ENCODE results near the gene CHAF1B.
"Not testable (repeated sequence)": the region's sequence is repeated elsewhere in the genome, so short reads cannot be mapped to it uniquely, and the experiment has no call there.

The CHAF1B gene

DNA sequence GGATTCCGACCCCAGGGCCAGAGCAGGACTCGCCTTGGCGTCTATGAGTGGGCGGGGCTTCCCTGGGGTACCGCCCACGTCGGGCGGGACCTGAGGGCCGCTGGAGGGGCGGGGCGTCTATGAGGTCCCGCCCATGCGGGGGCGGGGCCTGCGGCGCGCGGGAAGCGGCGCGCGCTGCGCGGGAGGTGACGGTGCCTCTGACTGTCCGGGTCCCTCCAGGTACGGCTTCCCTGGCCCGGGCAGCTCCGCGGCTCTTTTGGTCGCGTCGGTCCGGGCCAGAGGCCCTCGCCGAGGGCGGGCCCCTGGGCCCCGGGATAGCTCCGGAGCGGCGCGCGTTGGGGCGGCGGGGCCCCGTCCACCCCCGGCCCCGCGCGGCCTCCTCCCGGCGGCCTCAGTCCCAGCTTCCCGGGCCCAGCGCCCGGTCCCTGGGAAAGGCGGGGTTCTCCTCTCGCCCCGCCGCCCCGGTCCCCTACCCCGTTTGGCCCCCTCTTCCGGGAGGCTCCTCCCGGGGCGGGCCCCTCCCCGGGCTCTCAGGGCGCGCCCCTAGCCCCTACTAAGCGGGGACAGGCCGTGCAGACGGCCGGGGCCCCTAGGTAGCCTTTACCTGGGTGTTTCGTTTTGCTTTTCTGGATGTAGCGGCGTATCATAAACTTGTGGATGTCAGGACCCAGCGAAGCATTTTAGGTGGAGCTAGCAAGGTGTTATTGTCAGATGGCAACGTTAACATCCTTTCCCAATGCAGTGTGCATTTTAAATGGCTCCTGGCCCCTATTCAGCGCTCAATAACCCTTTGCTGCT lies at the start of gene CHAF1B:
Gene CHAF1B (plus strand): TSS at position 160 of the 798 bp plus-strand sequence. CDS start 745 bp downstream, outside the sequence.
- DNase-seq (ENCODE audit: low read depth) = peak; percentile 86

DNA sequence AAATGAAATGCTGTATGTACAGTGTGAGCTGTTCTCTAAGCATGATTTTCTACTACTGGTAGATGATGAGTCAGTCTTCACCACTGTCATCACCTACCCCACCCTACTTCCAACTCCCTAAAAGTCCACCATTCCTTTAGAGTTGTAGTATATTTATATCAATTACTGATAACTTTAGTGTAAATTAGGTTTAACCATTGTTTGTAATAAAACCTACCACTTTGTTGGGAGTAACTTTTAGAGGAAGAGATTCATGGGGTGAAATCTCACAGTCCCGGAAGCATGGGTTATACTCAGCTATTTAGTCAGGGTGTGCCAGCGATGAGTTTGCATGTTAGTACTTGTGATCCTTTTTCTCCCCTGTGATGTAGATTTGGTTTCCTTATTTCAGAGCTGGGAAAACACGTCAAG lies 48.1 kb upstream of the CHAF1B start:
- no peak for DNase-seq (ENCODE audit: low read depth)

DNA sequence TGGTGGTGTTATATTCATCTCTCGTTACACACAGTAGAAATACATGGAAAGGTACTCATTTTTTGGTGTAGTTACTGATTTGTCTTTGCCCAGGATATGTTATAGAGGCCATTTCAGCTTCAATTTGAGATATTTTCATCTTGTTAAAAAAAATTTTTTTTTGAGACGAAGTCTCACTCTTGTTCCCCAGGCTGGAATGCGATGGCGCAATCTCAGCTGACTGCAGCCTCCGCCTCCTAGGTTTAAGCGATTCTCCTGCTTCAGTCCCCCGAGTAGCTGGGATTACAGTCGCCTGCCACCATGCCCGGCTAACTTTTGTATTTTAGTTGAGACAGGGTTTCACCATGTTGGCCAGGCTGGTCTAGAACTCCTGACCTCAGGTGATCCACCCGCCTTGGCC lies 46.2 kb upstream of the CHAF1B start:
- no peak for DNase-seq (ENCODE audit: low read depth)

DNA sequence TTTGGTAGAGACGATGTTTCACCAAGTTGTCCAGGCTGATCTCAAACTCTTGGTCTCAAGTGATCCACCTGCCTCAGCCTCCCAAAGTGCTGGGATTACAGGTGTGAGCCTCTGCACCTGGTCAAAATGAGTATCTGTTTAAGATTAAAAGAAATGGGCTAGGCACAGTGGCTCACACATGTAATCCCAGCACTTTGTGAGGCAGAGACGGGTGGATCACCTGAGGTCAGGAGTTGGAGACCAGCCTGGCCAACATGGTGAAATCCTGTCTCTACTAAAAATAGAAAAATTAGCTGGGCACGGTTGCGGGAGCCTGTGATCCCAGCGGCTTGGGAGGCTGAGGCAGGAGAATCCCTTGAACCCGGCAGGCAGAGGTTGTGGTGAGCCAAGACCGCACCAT lies 42.6 kb upstream of the CHAF1B start:
- DNase-seq (ENCODE audit: low read depth) = not testable (repeated sequence)

DNA sequence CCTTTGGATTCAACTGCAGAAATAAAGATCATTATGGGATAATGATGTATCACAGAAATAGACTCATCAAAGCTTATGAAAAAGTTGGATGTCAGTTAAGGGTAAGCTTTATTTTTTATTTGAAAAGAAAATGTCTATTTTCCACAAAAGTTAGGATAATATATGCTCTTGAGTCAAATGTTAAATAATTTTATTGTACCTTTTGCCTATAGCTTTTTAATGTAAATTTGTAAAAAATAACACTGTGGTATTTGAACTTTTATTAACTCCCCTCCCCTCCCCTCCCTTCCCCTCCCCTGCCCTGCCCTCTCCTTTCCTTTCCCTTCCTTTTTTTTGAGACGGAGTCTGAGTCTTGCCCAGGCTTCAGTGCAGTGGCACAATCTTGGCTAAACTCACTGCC lies 40.3 kb upstream of the CHAF1B start:
- DNase-seq (ENCODE audit: low read depth) = no peak

DNA sequence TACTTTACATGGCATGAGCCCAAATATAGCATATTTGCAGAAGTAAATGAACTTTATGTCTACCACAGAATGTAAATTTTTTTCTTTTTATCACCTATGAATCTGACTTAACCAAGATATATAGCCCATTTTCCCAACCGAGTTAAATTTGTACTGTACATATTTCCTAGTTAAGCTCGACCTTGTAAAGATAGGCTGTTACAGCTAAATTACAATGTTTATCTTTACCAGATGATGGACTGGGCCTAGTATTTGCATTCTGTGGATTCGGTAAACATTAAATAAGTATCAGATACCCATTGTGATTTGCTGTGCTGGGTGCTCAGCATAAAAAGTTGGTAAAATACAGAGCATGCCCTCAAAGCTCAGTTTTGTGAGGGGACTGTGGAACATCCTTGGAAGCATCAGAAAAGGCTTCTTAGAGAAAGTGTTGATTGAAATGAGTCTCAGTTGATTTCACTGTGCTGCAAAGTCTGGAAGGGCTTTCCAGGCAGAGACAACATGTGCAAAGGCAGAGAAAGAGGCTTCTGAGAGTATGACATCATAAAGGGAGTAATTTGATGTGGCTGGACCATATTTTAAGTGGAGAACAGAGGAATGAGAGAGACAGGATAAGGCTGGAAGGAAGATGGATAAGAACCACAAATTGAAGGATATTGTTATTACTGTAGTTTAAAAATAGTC lies 37.8 kb upstream of the CHAF1B start:
- no peak for DNase-seq (ENCODE audit: low read depth)

DNA sequence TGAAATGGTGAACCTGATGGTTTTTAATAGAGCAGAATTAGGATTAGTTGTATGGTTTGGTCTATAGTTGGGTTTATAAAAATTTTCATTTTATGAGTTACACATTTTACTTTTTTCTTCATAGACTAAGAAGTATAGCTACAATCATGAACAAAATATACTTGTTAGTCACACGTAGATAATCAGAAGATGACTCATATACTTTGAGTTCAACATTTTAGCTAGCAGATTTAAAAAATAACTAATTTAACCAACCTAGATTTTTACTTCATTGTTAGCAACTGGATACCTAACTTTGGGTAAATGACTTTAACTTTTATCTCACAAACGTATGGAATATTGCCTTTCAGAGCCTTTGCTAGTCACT lies 37.2 kb upstream of the CHAF1B start:
- no peak for DNase-seq (ENCODE audit: low read depth)

DNA sequence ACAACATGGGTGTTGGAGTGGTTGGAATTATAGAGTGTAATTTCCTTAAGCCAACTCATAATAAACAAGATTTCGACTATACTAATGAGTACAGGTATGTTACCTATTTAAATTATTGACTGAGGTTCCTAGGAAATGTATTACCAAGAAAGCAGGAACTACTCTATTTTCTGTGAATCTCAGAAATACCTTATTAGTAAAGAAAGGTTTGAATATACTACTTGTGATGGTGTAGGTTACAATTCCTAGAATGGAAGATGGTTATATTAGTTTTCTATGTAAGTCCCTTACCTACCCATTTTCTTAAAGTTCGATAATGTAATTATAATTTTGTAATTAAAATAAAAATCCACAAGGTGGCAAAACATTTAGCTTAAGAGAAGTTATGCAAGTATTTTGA lies 35.9 kb upstream of the CHAF1B start:
- DNase-seq (ENCODE audit: low read depth) = no peak

DNA sequence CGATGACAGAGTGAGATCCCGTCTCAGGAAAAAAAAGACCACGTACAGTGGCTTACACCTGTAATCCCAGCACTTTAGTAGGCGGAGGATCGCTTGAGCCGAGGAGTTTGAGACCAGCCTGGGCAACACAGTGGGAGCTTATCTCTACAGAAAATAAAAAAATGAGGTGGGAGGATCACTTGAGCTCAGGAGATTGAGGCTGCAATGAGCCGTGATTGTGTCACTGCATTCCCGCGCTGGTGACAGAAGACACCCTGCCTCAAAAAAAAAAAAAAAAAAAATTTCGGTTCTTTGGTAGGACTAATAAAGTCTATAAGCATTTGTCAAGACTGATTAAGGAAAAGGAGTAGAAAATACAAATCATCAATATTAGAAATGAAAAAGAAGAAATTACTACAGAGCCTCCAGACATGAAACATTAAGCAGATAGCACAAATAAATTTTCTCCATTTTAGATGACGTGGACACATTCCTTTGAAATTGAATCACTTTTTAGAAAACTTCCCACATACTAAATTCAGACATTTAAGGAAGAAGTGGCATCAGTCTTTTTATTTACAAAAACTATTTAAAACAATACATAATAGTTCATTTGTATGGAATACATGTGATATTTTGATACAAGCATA lies 34.8 kb upstream of the CHAF1B start:
- no peak for DNase-seq (ENCODE audit: low read depth)

DNA sequence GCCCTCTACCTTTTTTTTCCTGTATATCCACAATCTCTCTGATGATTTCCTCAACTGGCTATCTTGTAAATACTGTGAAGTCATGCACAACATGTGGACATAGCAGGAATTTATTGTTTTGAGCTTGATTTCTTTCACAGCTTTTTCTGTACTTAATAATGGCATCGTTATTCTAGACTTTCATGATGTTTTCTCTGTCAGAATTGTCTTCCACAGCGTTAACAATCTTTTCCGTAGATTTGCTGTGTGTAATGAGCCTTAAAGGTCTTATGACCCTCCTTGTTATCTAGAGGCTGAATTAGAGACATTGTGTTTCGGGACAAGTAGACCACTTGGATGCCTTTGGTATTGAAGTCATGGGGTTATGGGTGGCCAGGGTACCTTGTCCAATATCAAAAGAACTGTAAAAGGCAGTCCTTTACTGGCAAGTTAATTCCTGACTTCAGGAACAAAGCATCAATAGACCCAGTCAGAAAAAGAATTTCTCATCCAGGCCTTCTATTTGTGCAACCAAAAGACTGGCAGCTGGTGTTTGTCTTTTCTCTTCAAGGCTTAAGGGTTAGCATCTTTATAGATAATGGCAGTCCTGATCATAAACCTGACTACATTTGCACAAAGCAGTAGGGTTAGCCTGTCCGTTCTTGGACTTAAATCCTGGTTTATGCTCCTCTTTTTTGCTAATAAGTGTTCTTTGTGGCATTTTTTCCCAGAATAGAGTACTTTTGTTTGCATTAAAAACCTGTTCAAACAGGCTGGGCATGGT lies 30.1 kb upstream of the CHAF1B start:
- no peak for DNase-seq (ENCODE audit: low read depth)

DNA sequence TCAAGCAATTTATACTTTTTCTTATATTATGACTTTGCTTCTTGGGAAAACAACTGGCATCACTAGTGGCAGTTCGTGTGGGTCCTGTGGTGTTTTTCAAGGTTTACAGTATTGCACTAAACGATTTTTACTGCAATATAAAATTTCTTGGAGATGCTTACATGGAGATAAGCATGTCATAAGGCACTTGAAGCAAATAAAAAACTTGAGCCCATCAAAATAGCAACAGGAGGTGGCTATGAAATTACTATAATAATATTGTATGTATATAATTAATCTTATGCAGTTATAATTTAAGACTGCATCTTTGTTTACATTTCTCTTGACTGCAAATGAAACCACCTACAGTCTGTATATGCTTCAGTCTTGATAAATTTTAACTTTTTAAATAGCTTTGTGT lies 29.3 kb upstream of the CHAF1B start:
- no peak for DNase-seq (ENCODE audit: low read depth)

DNA sequence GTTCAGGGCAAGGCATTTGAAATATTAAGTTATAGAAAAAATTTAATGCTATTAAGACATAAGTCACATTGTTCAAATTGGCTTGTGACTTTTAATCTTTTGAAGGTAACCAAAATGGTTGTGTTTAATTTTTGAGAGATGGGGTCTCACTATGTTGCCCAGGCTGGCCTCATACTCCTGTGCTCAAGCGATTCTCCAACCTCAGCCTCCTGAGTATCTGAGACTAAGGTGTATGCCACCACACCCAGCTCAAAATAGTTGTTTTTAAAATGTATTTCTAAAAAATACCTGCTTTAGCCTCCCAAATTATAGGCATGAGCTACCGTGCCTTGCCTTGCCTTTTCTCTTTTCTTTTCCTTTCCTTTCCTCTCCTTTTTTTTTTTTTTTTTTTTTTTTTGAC lies 26.0 kb upstream of the CHAF1B start:
- no peak for DNase-seq (ENCODE audit: low read depth)

DNA sequence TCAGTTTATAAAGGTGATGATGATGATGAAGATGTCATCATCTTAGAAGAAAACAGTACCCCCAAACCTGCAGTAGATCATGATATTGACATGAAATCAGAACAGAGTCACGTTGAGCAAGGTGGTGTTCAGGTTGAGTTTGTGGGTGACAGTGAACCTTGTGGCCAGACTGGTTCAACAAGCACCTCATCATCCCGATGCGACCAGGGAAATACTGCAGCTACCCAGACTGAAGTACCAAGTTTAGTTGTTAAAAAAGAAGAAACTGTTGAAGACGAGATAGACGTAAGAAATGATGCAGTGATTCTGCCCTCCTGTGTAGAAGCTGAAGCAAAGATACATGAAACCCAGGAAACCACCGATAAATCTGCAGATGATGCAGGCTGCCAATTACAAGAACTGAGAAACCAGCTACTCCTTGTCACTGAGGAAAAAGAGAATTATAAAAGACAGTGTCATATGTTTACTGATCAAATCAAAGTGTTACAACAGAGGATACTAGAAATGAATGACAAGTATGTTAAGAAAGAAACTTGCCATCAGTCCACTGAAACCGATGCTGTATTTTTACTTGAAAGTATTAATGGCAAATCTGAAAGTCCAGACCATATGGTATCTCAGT lies 16.0 kb upstream of the CHAF1B start:
- DNase-seq (ENCODE audit: low read depth) = no peak

DNA sequence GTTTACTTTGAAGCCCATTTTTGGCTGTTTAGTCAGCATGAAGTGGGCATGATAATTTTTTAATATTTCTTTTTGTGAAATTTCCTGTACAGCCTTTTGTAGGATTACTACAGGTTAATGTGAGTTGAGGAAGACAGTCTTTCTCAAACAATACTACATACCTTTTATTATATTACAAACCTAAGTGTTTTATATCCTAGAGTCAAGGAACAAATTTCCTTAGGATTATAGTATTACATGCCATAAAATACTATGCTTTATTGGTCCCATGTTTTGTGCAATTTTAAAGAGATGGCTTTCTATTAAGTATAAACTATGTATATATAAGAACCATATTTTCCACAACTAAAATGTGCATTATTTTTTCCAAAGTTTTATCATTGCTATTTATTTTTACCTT lies 9.2 kb upstream of the CHAF1B start:
- no peak for DNase-seq (ENCODE audit: low read depth)

DNA sequence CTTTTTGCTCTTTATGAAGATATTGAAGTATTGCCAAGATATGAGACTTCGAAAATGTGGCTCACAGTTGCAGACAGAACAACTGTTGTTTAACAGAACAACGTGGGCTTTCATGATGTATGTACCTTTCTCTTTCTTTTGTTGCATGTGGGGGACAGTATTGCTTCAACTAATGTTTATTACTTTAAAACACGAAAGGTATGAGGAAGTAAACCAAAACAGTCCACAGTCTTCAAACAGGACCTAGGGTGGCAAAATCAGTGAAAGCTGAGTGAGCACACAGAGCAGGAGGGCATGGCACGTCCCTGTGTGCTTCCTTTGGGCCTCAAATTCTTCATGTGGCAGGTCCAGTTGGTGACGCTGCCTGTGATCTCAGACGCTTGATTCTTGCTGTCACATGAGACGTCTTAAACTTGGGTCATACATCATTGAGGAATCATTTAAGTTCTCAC lies 7.8 kb upstream of the CHAF1B start:
- no peak for DNase-seq (ENCODE audit: low read depth)

DNA sequence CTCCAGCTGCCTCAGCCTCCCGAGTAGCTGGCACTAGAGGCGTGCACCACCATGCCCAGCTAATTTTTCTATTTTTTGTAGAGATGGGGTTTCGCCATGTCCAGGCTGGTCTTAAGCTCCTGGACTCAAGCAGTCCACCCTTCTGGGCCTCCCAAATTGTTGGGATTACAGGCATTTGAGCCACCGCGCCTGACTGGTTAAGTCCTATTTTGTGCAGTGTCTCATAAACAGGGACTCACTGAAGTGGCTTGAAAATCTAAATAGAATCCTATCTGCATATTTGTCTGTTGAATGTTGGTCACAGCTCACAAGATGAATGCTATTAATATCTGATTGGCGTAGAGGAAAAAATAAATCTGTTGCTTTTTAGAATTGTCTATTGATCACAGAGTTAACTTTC lies 5.9 kb upstream of the CHAF1B start:
- no peak for DNase-seq (ENCODE audit: low read depth)

DNA sequence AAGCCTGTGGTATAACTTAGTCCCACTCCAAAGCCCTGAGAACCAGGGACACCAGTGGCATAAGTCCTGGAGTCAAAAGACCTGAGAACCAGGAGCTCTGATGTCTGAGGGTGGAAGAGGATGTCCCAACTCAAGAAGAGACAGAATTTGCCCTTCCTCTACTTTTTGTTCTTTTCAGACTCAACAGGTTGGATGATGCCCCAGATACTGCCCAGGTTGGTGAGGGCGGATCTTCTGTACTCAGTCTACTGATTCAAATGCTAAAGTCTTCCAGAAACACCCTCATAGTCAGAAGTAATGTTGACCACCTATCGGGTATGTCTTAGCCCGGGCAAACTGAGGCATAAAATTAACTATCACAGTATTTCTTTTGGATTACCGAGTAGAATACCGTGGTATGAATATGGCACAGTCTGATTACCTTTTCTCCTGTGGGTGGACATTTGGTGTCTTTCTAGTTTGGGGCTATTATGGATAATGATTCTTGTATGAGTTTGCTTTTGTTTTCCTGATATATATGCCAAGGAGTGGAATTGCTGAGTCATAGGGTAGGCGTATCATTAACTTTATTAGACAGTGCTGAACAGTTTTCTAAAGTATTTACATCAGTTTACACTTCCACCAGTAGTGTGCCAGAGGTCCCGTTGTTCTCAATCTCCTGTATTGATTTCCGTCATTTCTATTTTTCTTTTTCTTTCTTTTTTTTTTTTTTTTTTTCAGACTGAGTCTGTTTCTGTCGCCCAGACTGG lies 3.2 kb upstream of the CHAF1B start:
- no peak for DNase-seq (ENCODE audit: low read depth)

DNA sequence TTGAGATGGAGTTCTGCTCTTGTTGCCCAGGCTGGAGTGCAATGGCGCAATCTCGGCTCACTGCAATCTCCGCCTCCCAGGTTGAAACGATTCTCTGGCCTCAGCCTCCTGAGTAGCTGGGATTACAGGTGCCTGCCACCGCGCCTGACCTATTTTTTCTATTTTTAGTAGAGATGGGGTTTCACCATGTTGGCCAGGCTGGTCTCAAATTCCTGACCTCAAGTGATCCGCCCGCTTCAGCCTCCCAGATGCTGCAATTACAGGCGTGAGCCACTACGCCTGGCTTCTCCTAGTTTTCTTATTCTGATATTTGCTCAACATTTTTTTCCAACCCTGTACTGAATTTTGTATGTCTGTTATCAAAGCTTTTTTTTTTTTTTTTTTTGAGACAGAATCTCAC lies 2.5 kb upstream of the CHAF1B start:
- not testable (repeated sequence) for DNase-seq (ENCODE audit: low read depth)

DNA sequence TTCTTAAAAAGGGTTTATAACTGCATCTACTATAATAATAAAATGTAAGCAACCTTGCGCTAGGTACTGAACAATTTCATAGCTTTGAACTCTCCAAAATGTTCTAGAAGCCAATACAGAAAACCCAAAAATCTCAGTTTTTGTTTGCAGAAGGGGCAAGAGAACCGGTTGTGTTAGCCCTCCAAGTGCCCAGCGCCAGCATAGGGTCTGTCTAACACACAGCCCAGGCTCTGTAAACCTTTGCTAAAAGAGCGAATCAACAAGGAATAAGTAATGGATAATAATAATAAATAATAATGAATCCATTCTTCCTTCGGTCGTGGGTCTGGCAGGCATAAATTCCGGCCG lies 333 bp upstream of the CHAF1B start:
- DNase-seq (ENCODE audit: low read depth) = no peak

DNA sequence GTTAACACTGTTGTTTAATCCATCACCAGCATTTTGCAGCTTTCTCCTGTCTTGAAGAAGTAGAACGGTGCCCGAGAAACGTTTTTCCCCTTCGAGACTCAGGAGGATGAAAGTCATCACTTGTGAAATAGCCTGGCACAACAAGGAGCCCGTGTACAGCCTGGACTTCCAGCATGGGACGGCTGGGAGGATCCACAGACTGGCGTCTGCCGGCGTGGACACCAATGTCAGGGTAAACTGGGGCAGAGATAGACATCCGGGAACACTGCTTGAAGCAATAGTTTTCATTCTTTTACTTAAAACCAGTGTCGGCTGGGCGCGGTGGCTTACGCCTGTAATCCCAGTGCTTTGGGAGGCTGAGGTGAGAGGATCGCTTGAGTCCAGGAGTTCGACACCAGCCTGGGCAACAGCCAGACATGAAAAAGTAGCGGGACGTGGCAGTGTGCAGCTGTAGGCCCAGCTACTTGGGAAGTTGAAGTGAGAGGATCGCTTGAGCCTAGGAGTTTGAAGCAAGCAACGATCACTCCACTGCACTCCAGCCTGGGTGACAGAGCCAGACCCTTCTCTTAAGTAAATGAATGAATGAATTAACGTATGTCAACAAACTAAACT lies 945 bp downstream of the CHAF1B start:
- no peak for DNase-seq (ENCODE audit: low read depth)

DNA sequence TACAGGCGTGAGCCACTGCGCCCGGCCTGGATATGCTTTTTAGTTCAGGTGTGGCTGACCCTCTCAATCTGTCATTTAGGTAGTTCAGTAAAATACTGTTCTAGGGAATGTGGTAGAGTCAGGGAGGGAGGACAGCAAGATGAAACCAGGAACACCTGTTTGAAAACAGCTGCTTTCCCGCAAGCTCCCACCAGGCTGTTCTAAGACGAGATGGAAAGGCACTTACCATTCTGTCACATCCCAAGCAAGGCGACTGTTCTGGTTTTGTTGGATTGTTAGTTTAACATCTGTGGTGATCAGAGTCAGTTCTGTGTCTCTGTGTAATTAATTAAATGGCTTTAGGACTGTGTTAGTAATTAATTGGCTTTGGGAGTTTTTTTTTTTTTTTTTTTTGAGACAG lies 2.9 kb downstream of the CHAF1B start:
- no peak for DNase-seq (ENCODE audit: low read depth)
